Esophagus muscularis mucosa (tissue), 4 donors: Measurements from ENCODE around the gene ASXL3. TPM values are rescaled to one million over a fixed set of nuclear protein-coding genes. Genes with fewer than 3 reads are reported as not detected.

Experiments
- DNase-seq: peaks from one replicate; pipeline ENCODE4 v3.0.0-alpha.2; 2017; ENCODE audit errors: extremely low spot score
- H3K27ac ChIP-seq, 4 donors: fragments of 200-600 bp; sonication (generic); replicated peaks in 1 of 4; 1 replicate in 3 of 4; 2 replicates in 1 of 4; pipeline ENCODE4 v1.5.1; 2016 to 2019; ENCODE audit warnings: mild to moderate bottlenecking in 1 of 4
- H3K27me3 ChIP-seq, 4 donors: fragments of 200-600 bp; sonication (generic); one replicate each; pipeline versions ENCODE4 v1.5.1 to v1.6.0; 2016 to 2019
- H3K36me3 ChIP-seq, 4 donors: fragments of 200-600 bp; sonication (generic); one replicate each; pipeline ENCODE4 v1.5.1; 2016 to 2019
- H3K4me1 ChIP-seq, 4 donors: fragments of 200-600 bp; sonication (generic); one replicate each; pipeline ENCODE4 v1.5.1; 2016 to 2019
- H3K4me3 ChIP-seq, 4 donors: fragments of 200-600 bp; sonication (generic); 1 replicate in 2 of 4; 2 replicates in 2 of 4; pipeline ENCODE4 v1.5.1; 2016 to 2019; ENCODE audit warnings: mild to moderate bottlenecking in 4 of 4, moderate library complexity in 1 of 4
- H3K9me3 ChIP-seq, 4 donors: fragments of 200-600 bp; sonication (generic); 1 replicate in 3 of 4; 2 replicates in 1 of 4; pipeline ENCODE4 v1.5.1; 2016 to 2019
- EP300 ChIP-seq: sonication (generic); formaldehyde crosslinking; IDR thresholded peaks from one replicate; pipeline ENCODE4 v1.6.1; 2017; ENCODE audit warnings: antibody characterized with exemption
- POLR2A ChIP-seq: fragments of 450-650 bp; IDR thresholded peaks from one replicate; pipeline ENCODE4 v1.6.1; 2017; ENCODE audit warnings: antibody characterized with exemption, moderate library complexity, mild to moderate bottlenecking, low read depth
- POLR2AphosphoS5 ChIP-seq, 2 donors: sonication (generic); formaldehyde crosslinking; IDR thresholded peaks; one replicate each; pipeline ENCODE4 v1.6.1; 2017; ENCODE audit warnings: antibody characterized with exemption in 2 of 2
- WGBS: methylation state at CpG from one replicate; pipeline ENCODE4 v1.1.5; 2018; 5-methylcytosine and 5-hydroxymethylcytosine counted together
- intact Hi-C: fragments of 100-400 bp; cut with DNase I; formaldehyde crosslinking; loops from one replicate; pipeline ENCODE4 v1.15.1; 2023
- total RNA-seq, 4 donors: library from RNA; depleted of rRNA; stranded (reverse); fragments of >200 nt; gene quantifications; one replicate each; pipeline versions ENCODE4 v1.1.0 to v1.2.1, GENCODE V29; 2016
- TF ChIP-seq, protein P1 (sequence below), 3 experiments: fragments of 200-600 bp in 2 of 3; fragments of 450-650 bp in 1 of 3; sonication (generic) in 2 of 3; IDR thresholded peaks; one replicate each; pipeline ENCODE4 v1.5.1; 2017 to 2019; ENCODE audit warnings: antibody characterized with exemption in 3 of 3, mild to moderate bottlenecking in 2 of 3, moderate library complexity in 1 of 3

ASXL3 gene
- total RNA-seq, 4 donors from 2014 or later, result 0.66 to 2.1 (median 1.1) TPM

DNA sequence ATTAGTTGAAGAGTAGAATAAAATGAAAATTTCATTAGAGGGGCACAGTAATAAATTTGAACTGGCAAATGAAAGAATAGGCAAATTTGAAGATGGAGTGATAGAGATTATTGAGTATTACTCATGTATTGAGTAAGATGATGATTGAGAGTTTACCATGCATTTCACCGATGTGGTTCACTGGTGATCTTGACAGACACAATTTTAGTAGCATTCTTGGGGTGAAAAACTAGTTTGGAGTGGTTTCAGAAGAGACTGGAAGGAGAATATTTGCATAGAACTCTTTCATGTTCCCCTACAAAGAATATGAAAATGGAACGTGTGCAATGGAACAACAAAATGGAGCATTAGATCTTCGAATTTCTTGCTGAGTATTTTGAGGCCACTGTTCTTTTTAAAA is 121.4 kb downstream of the ASXL3 start:
- Histone ChIP-seq H3K4me3 (no peak overlapping the region), H3K27me3 (no peaks in the 10 kb centered on the region), H3K27ac (no peak overlapping the region), H3K4me1 (no peaks in the 10 kb centered on the region), H3K36me3 (no peaks in the 10 kb centered on the region), H3K9me3 (no peaks in the 10 kb centered on the region)
- intact Hi-C loops, result no loop called here
- DNase-seq, result no peak
- 87% methylated on average over 3 of the region's 3 CpGs for WGBS
- TF ChIP-seq, protein P1, sequence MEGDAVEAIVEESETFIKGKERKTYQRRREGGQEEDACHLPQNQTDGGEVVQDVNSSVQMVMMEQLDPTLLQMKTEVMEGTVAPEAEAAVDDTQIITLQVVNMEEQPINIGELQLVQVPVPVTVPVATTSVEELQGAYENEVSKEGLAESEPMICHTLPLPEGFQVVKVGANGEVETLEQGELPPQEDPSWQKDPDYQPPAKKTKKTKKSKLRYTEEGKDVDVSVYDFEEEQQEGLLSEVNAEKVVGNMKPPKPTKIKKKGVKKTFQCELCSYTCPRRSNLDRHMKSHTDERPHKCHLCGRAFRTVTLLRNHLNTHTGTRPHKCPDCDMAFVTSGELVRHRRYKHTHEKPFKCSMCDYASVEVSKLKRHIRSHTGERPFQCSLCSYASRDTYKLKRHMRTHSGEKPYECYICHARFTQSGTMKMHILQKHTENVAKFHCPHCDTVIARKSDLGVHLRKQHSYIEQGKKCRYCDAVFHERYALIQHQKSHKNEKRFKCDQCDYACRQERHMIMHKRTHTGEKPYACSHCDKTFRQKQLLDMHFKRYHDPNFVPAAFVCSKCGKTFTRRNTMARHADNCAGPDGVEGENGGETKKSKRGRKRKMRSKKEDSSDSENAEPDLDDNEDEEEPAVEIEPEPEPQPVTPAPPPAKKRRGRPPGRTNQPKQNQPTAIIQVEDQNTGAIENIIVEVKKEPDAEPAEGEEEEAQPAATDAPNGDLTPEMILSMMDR (IDR thresholded peaks at IDR 0.05), result no peak
- TF ChIP-seq POLR2AphosphoS5 (IDR thresholded peaks at IDR 0.05) (no peak), EP300 (no peak), POLR2A (no peak)

GRCh38 chr18:33700513-33700976 is 122.5 kb downstream of the ASXL3 start:
- no peaks in the 10 kb centered on the region for H3K27me3 ChIP-seq
- no peaks in the 10 kb centered on the region for H3K36me3 ChIP-seq
- no peak overlapping the region for H3K4me3 ChIP-seq
- WGBS, result 93% methylated on average over 3 of the region's 3 CpGs
- H3K27ac ChIP-seq, result no peak overlapping the region
- no peak for DNase-seq
- H3K4me1 ChIP-seq, result no peaks in the 10 kb centered on the region
- no peaks in the 10 kb centered on the region for H3K9me3 ChIP-seq
- intact Hi-C loops, result no loop called here
- TF ChIP-seq EP300, result no peak
- TF ChIP-seq, protein P1 (IDR thresholded peaks at IDR 0.05), result no peak
- TF ChIP-seq POLR2A, result no peak

GRCh38 chr18:33702625-33703024 is 124.6 kb downstream of the ASXL3 start:
- Histone ChIP-seq H3K9me3 (no peaks in the 10 kb centered on the region), H3K4me1 (no peaks in the 10 kb centered on the region), H3K27me3 (no peaks in the 10 kb centered on the region), H3K27ac (no peak overlapping the region), H3K36me3 (no peaks in the 10 kb centered on the region), H3K4me3 (no peak overlapping the region)
- intact Hi-C loops, result no loop called here
- no peak for DNase-seq
- TF ChIP-seq EP300 (no peak), POLR2AphosphoS5 (IDR thresholded peaks at IDR 0.05) (no peak), POLR2A (no peak)
- TF ChIP-seq, protein P1 (IDR thresholded peaks at IDR 0.05), result no peak
- 100% methylated on average over 1 of the region's 1 CpG for WGBS

- Histone ChIP-seq H3K4me1 (no peaks in the 10 kb centered on the region), H3K4me3 (no peak overlapping the region), H3K27me3 (no peaks in the 10 kb centered on the region), H3K27ac (no peak overlapping the region), H3K9me3 (no peaks in the 10 kb centered on the region), H3K36me3 (no peaks in the 10 kb centered on the region)
- no peak for TF ChIP-seq EP300
- TF ChIP-seq POLR2AphosphoS5 (IDR thresholded peaks at IDR 0.05), result no peak
- no peak for TF ChIP-seq POLR2A
- TF ChIP-seq, protein P1 (IDR thresholded peaks at IDR 0.05), result no peak
- DNase-seq, result no peak
- 0% methylated on average over 1 of the region's 1 CpG for WGBS
- intact Hi-C loops, result no loop called here
These were observed 128.4 kb downstream of the ASXL3 start for GRCh38 chr18:33706391-33706790.

DNA sequence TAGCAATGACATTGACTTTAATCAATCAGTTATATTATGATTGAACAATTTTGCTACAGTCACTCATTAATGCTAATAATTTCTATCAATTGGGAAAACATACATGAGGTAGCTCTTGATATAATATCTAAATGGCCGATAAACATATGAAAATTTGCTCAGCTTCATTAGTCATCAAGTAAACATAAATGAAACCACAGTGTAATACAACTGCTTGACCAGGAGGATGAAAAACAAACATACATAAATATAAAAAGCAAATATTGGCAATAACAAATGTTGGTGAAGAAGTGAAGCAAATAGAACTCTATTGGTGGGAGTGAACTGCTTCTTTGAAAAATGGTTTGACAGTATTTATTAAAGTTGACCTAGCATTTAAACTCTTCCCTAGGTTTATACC is 130.9 kb downstream of the ASXL3 start:
- TF ChIP-seq, protein P1 (IDR thresholded peaks at IDR 0.05), result no peak
- no peak for TF ChIP-seq POLR2A
- TF ChIP-seq EP300, result no peak
- TF ChIP-seq POLR2AphosphoS5 (IDR thresholded peaks at IDR 0.05), result no peak
- no peaks in the 10 kb centered on the region for H3K9me3 ChIP-seq
- no peaks in the 10 kb centered on the region for H3K36me3 ChIP-seq
- 94% methylated on average over 1 of the region's 1 CpG for WGBS
- no peak overlapping the region for H3K27ac ChIP-seq
- DNase-seq, result no peak
- H3K4me3 ChIP-seq, result no peak overlapping the region
- H3K27me3 ChIP-seq, result no peaks in the 10 kb centered on the region
- H3K4me1 ChIP-seq, result no peaks in the 10 kb centered on the region
- intact Hi-C loops, result no loop called here
